NAMALWA (cell line): ENCODE results near the gene MSI2.
"Not testable (repeated sequence)": the region's sequence is repeated elsewhere in the genome, so short reads cannot be mapped to it uniquely, and the experiment has no call there.

Experiments
- DNase-seq: peaks from one replicate; pipeline ENCODE4 v3.0.0-alpha.2; 2015; ENCODE audit warnings: low spot score

Gene MSI2

DNA sequence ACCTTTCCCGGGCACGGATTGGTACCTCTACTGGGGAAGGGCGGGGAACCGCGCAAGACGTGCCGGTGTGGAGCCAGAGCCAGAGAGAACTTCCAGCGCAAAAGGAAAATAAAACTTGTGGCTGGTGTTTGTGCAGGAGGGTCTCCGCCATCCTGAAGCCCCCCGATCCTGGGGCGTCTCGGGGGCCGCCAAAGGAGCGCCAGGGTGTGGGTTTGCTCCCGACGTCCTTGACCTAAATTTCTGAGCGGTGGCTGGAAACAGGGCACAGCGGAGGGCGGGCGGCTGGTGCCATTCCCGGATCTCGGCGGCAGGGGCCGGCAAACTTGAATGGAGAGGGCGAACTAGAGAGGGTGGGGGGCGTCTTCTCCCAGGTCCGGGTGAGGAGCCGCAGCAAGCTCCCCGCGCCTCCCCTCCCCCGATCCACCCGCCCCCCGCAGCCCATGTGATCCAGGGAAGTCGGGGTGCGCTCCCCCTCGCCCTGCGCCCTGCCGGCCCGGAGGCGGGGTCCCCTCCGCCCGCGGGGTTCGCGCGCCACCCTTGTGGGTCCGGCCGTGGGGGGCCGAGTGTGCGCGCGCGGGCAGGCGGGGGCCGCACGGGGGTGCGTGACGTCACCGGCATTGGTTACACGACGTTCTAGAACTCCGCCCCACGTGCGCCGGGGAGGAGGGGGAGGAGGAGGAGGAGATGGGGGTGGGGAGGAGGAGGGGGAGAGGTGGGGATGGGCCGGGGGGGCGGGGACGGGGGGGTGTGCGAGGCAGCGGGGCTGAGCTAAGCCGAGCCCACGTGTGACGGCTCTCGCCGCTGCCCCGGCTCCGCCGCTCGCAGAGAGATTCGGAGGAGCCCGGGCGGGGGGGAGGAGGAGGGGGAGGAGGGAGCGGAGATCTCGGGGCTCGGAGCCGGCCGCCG is at the start of gene MSI2:
TSS of gene MSI2 (plus strand) at position 748 of the 906 bp plus-strand sequence. CDS start 220 bp downstream, outside the sequence.
- peak; percentile 88 for DNase-seq

DNA sequence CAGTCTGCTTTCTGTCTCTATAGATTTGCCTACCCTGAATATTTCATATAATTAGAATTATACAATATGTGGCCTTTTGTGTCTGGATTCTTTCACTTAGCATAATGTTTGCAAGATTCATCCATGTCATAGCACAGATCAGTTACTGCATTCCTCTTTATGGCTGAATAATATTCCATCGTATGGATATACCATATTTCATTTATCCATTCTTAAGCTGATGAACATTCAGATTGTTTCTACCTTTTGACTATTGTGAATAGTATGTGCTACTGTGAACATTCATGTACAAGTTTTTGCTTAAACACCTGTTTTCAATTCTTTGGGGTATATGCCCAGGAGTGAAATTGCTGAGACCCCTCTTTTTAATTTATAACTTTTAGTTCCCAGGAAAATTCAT is 49.4 kb upstream of the MSI2 start:
- no peak for DNase-seq

DNA sequence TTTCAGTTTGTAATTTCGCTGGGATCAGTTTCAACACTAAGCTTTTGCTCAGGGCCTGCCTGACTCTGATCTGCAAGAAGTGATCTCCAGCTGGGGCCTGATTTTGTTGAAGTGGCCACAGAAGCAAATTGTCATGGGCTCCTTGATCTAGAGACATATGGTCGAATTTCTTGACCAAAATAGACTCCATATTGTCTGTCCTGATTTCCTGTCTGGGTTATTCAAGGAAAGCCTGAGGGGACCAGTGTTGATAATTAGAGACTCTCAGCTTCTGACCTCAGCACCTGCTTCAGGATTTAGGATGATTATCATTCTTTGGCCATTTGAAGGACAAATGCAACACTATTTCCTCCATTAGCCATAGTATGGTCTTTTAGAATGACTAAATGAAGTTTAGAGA is 48.9 kb upstream of the MSI2 start:
- DNase-seq: no peak

DNA sequence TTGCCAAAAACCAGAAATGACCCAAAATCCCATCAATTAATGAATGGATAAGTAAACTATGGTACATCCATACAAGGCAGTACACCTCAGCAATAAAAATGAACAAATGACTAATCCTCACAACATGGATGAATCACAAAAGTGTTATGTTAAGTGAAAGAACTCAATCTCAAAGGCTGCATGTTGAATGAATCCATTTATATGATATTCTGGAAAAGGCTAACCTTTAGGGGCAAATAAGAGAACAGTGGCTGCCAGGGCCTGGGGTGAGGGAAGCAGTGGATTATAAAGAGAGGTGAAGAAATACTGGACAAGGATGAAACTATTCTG is 46.1 kb upstream of the MSI2 start:
- no peak for DNase-seq

DNA sequence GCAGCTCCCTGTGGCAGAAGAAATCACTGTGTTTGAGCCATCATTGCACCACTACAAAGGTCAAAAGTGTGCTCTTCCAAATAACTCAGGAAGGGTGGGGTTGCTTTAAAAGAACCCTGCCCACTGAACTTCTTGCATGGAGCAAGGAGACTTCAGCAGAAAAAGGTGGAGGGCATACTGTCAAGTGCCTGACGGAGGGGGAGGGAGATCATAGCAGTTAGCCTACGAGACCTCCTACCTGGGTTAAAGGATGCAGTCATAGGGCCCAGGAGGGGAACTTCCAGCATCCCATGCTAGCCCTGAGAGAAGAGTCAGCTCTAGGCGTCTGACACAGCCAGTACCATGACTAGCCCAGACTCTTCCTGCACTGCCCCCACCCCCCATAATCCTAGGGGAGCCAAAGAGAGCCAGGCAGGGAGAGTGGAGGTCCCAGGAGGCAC is 45.3 kb upstream of the MSI2 start:
- DNase-seq: no peak

DNA sequence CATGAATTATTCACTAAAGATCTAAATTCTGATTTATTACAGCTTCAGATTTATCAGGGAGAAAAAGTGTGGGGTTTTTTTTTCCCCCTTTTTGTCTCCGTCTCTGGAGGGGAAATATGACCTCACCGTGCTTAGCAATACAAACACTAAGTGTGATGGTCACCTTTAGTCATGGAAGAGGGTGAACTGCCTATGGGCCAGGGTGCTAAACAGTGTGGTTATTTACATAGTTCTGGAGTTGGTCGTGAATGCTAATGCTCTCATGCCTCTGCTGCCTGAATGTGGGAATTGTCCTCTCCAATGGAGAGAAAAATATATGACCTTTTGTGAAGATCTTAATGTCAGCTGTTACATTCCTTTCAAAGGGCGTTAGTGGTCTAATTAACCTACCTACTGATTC is 44.8 kb upstream of the MSI2 start:
- DNase-seq: no peak

DNA sequence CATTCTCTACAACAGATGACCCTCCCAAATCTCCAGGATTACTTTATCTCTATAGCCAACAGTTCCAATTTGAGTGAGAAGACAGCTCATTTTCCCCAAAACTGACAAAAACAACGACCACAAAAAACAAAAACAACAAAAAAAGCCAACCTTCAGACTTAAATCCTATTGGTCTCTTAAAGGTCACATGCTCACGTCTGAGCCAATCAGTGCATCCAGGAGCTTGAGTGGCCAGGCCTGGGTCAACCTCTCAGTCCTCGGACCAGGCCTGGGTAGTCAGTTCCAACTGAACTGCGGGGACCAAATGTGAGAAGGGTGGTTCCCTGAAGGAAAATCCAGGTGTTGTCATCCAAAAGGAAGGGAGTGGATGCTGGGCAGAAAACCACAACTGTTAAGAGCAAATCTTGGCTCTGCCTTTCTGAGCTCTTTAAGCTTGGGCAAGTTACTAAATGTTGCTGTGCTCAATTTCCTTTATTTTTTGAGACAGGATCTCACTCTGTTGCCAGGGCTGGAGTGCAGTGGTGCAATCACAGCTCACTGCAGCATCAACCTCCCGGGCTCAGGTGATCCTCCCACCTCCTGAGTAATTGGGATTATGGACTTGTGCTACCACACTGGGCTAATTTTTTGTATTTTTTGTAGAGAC is 43.0 kb upstream of the MSI2 start:
- DNase-seq: no peak

DNA sequence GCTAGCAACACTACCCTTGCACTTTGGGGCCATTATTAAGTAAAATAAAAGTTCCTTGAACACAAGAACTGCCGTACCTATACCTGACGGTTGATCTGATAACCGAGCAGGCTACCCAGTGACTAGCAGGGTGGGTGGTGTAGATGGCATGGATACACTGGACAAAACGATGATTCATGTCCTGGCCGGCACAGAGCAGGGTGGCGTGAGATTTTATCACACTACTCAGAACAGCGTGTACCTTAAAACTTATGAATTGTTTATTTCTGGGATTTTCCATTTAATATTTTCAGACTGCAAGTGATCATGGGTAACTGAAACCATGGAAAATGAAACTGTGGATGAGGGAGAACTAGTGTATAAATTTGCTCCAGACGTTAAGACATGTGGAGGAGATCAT is 41.0 kb upstream of the MSI2 start:
- DNase-seq: no peak

DNA sequence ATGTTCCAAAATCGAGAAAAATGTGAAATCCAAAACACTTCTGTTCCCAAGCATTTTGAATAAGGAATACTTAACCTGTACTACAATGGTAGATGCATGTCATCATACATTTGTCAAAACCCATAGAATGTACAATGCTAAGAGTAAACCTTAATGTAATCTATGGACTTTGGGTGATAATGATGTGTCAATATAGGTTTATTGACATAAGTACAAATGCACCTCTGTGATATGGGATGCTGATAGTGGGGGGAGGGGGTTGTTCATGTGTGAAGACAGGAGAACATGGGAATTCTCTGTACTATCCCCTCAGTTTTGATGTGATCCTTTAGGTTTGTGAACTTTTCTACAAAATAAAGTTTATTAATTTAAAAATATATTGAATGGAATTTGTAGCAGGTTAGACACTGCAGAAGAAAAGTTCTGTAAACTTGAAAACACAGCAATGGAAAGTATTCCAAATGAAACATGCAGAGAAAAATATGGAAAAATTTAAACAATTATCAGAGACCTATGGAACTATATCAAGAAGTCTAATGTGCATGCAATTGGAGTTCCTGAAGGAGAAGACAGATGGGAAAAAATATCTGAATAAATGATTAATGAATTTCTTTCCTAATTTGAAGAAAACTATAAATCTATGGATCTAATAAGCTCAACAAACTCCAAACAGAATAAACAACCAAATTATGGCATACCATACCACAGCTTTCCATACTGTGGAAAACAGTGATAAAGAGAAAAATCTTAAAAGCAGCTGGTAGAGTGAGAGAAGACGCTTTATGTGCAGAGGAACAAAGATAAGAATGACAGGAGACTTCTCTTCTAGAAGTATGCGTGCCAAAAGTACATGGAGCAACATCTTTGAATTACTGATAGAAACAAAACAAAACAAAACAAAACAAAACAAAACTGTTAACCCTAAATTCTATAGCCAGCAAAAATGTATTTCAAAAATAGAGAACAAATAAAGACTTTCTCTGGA is 34.7 kb upstream of the MSI2 start:
- DNase-seq: no peak

DNA sequence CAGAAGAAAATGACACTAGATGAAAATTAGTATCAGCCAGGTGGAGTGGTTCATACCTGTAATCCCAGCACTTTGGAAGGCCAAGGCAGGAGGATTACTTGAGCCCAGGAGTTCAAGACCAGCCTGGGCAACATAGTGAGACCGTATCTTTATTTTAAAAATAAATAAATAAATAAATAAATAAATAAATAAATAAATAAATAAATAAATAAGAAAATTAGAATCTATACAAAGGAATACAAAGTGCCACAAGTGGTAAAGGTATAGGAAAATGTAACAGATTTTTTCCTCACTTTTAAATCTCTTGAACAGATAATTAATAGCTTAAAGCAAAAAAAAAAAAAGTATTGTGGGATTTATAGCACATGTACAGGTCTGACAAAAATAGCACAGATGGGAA is 33.9 kb upstream of the MSI2 start:
- DNase-seq: not testable (repeated sequence)

DNA sequence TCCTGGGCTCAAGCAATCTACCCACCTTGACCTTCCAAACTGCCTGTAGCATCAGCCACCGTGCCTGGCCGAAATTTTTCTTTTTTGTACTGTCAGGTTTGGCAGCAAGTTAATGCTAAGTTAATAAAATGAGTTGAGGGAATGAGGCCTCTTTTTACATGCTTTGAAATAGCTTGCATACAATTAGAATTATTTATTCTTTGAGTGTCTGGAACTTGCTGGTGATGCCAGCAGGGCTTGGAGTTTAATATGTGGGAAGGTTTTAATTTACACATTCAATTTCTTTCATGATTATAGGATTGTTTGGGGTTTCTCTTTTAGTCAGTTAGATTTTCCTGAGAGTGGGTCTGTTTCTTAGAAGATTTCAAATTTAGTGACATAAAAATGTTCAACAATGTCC is 31.2 kb upstream of the MSI2 start:
- DNase-seq: no peak

DNA sequence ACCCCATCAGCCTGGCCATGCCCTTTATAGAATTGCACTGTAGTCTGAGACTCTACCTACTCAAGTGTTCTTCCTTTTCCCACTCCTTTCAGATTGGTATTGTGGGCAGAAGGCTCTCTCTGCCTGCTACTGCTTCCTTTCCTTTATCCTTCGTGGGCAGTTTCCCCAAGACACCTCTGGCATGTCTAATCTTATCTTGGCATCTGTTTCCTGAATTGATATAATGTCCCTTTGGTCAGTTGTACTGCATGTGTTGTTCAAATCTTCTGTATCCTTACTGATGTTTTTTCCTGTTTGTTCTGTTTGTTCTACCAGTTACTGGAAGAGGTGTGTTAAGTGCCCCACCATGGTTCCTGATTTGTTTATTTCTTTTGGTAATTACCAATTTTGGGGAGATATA is 29.5 kb upstream of the MSI2 start:
- DNase-seq: no peak

DNA sequence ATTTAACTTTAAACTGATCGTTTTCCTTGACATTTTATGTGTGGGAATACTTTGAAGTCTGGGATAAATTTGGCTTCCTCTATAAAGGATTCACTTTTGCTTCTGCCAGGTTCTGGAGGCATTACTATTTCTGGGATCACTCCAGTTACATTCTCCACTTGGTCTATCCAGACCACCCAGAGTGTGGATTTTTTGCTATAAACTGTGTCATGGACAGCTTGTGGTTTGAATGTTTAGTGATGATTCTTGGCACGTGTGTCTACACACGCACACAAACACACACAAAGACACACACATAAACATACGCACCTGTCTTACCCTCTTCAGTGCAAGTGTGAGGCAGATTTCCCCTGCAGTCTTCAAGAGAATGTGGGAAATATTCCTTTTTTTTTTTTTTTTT is 27.4 kb upstream of the MSI2 start:
- no peak for DNase-seq

DNA sequence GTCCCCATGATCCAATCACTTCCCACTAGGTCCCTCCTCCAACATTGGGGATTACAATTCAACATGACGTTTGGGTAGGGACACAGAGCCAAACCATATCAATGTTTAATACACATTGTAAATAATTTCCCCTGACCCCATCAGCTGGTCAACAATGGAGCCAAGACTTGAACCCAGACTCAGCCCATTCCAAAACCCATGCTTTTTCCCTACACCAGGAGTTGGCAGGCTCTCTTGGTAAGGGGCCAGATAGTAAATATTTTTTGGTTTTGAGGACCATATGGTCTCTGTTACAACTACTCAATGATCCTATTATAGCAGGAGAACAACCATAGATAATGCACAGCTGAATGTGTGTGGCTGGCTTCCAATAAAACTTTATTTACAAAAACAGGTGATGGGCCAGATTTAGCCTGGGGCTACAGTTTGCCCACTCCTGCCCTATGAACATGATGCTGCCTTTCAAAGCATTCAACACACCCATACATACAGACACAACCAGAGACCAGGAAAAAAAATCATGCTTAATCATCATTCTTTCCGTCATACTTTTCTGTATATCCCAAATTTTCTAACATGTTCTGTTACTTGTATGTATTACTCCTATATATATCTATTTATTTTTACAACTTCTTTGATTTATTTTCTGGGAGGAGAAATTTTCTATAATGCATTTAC is 22.1 kb upstream of the MSI2 start:
- no peak for DNase-seq

DNA sequence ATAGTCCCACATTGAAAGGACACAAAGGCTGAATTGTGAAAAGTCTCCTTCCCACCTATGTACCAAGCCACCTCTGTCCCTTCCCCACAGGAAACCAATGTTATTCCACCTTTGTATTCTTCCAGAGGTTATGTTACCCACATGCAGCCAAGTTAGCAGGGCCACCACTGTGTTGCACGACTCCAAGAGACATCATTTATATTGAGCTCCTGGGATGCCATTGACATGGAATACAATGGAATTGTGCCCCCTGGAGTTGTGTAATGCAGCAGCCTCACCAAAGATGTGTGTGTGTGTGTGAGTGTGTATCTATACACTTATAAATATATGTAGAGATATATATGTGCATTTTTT is 21.6 kb upstream of the MSI2 start:
- DNase-seq: no peak

DNA sequence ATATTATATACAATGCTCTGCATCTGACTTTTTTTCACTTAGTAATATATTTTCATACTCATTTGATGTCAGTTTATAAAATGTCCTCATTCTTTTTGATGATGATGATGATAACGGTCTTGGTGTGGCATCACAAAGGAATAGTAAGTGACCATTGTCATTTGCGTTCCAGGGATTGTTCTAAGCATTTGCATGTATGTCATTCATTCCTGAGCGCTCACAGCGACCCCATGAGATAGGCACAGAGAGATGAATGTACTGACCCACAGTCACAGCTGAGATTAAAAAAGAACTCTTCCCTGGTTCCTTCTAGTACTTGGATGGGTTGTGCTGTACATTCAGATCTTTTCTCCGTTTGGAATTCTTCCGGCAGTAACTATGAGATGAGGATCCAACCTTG is 21.2 kb upstream of the MSI2 start:
- DNase-seq: no peak

DNA sequence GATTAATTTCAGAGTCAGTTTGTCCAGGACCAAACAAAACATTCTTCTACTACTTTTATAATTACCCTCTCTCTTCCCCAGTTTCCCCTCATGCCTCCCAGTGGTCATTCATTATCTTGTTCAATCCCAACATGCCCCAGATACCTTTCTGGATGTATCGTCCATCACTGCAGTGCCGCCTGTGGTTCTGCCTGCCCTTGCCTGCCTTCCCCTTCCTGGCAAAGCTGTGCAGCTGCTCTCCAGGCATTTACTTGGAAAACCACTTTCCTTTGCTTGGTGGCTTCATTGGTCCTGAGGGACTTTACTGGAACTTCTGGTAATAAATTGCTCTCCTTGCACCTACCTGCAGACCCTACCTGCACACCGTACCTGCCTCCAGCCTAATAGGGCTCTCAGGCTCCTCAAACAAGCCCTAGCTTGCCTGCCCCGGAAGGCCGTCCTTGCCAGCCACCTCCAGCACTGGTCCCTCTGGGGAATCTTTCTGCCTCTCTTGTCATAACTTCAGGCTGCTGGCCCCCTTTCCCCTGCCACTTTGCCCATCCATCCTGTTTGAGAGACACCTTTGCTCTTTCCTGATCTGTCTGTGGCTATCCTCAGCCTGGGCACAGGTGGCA is 19.5 kb upstream of the MSI2 start:
- no peak for DNase-seq

DNA sequence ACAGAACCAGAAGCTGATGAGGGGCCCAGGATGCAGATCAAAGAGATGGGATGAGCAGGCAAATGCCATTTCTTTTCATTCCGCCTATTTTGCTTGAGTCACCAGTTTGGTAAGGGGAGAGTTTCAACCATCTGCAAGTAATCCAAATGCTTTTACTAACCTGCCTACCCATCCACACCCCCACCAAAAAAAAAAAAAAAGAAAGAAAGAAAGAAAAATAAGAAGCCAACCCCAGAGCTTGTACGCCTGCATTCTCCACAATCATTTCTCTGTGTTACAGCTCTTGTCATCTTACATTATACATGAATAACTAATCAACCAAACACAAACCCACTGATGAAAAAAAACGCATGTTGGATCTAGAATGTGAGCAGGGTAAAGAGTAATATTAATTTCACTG is 15.7 kb upstream of the MSI2 start:
- no peak for DNase-seq

DNA sequence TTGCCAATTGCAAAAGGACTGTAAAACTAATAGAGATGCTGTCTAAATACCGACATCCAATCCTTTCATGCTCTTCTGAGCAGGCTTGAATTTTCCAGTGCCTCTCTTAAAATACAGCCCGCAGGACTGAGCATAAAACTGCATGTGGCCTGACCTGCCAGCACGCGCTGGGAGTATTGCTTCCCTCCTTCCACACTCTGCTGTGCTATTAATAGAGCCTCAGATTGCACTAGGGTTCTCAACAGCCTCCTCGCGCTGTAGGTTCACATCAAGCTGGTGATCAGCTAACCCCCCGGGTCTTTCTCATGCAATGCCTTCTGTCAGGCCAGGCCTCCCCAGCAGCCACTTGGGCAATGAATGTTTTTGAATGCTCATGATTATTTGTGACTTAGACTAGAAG is 14.2 kb upstream of the MSI2 start:
- DNase-seq: no peak

DNA sequence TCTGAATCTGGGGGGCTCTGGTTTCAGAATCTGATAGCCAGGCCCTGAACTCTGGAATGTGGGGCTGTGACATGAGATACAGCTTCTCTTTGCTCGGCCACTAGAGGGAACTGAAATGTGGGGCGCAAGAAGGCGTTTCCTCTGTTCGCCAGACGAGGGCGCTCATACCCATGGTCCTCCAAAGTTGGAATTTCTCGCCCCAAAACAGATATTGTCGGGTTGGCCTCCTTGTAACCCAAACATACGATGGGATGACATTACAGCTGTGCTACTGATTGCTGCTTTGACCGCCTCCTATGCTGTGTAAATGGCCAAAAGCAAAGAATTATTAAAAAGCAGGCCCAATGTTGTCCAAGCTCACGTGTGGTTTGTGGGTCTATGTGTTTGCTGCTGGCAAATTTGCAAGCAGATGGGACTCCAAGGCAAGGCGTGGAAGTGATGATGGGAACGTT is 13.1 kb upstream of the MSI2 start:
- DNase-seq: peak; percentile 84

DNA sequence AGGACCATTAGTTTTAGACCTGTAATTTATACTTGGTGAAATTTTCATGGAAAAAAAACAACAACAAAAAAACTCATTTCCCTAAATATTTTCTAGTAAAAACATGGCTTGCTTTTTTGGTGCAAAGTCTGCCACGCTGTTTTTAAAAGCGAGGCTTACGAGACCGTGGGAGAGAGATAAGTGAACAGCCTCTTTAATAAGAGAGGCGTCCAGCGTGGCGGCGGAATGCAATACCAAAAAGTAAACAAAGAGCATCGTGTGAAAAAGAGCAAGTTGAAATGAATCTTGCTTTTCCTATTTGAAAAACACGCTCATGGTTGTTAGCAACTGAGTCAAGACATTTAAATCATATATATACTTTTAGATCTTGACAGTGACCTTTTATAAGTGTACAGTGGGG is 10.5 kb upstream of the MSI2 start:
- DNase-seq: no peak

DNA sequence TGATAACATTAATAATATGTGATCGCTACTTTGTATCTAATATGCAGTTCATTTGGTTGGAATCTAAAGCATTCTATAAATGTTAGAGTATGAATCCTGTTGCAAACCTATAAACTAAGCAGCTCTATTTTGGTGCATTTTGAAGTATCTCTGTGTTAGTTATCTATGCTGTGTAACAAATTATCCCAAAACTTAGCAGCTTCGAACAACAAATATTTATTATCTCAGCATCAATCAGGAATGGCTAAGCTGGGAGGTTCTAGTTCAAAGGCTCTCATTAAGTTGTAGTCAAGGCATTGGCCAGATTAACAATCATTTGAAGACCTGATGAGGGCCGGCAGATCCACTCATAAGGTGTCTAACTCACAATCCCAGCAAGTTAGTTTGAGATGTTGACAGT is 10.1 kb upstream of the MSI2 start:
- DNase-seq: no peak
